HCT116 (cell line): ENCODE data around the gene SPDL1. TPM values are rescaled to one million over a fixed set of nuclear protein-coding genes. Genes with fewer than 3 reads are reported as not detected.

Source experiments
- ATAC-seq: fragments of 200-7000 bp; cut with Tn5 transposase; 2 replicates; pipeline ENCODE4 v1.9.1; 2020; ENCODE audit warnings: mild to moderate bottlenecking, moderate library complexity
- BruUV-seq: library from RNA; stranded (reverse); fragments of 400-500 nt; replicated peaks from 2 replicates; lab custom pipeline; 2021; lab: Mats Ljungman, UMichigan
- CTCF ChIA-PET: fragments of 300-600 bp; sonication (Branson Sonifier 250); formaldehyde crosslinking; loops from one replicate; lab custom pipeline; 2021; ENCODE audit warnings: antibody characterized with exemption; lab: Charles Lee
- POLR2A ChIA-PET: fragments of 300-600, 350-600 bp; sonication (Branson Sonifier 250); formaldehyde crosslinking; loops from one replicate; lab custom pipeline; 2021; ENCODE audit warnings: antibody characterized with exemption; lab: Charles Lee
- RAD21 ChIA-PET, 2 experiments: fragments of 300-600 bp; sonication (Branson Sonifier 250); formaldehyde crosslinking; loops; one replicate each; lab custom pipeline; 2023; ENCODE audit warnings: low total read pairs in 2 of 2; ENCODE audit not compliant: uncharacterized antibody in 2 of 2, unreplicated experiment in 2 of 2, low non-redundant PET in 1 of 2; lab: Charles Lee
- DNase-seq: peaks from one replicate; pipeline ENCODE4 v3.0.0-alpha.2; 2010; ENCODE audit warnings: low read depth, low spot score
- H2AFZ ChIP-seq: fragments of 200-600 bp; shearing (Covaris generic), sonication (generic); 2 replicates; pipeline ENCODE4 v1.6.1; 2017; ENCODE audit warnings: low read depth, mixed run types, mixed read lengths, antibody characterized with exemption, low read length; ENCODE audit not compliant: poor library complexity, severe bottlenecking
- H3K27ac ChIP-seq: 2 replicates; pipeline ENCODE4 v1.5.1; 2012; ENCODE audit warnings: low read depth, low read length
- H3K27me3 ChIP-seq: fragments of 200-600 bp; sonication (generic); 2 replicates; pipeline ENCODE4 v1.6.1; 2016; ENCODE audit warnings: mixed run types, low read length, mixed read lengths; ENCODE audit not compliant: insufficient read depth
- H3K36me3 ChIP-seq, 2 experiments: fragments of 200-500 bp in 1 of 2; fragments of 200-600 bp in 1 of 2; sonication (Bioruptor generic) in 1 of 2; sonication (generic) in 1 of 2; 2 replicates each; pipeline versions ENCODE4 v1.5.1 to v1.6.1; 2014 to 2016; ENCODE audit warnings: low read length in 2 of 2, inconsistent platforms in 1 of 2, mixed read lengths in 1 of 2, mixed run types in 1 of 2; ENCODE audit not compliant: insufficient read depth in 2 of 2, control insufficient read depth in 1 of 2
- H3K4me1 ChIP-seq, 2 experiments: fragments of 200-600 bp in 1 of 2; sonication (generic) in 1 of 2; 2 replicates each; pipeline versions ENCODE4 v1.5.1 to v1.6.1; 2012 to 2017; ENCODE audit warnings: low read length in 2 of 2, inconsistent platforms in 1 of 2, mild to moderate bottlenecking in 1 of 2, mixed read lengths in 1 of 2, mixed run types in 1 of 2, moderate library complexity in 1 of 2; ENCODE audit not compliant: insufficient read depth in 2 of 2, control insufficient read depth in 1 of 2
- H3K4me2 ChIP-seq: fragments of 200-600 bp; sonication (generic); 2 replicates; pipeline ENCODE4 v1.6.1; 2017; ENCODE audit warnings: mixed run types, low read length, mixed read lengths
- H3K4me3 ChIP-seq, 2 experiments: fragments of 200-600 bp in 1 of 2; sonication (generic) in 1 of 2; replicated peaks in 1 of 2; 2 replicates each; pipeline ENCODE4 v1.5.1; 2011 to 2016; ENCODE audit warnings: low read length in 2 of 2, control low read depth in 1 of 2, low read depth in 1 of 2, mild to moderate bottlenecking in 1 of 2, mixed read lengths in 1 of 2, mixed run types in 1 of 2
- H3K79me2 ChIP-seq: fragments of 200-600 bp; sonication (generic); 2 replicates; pipeline ENCODE4 v1.6.1; 2017; ENCODE audit warnings: mild to moderate bottlenecking, mixed run types, low read length, moderate library complexity, mixed read lengths; ENCODE audit not compliant: insufficient read depth
- H3K9ac ChIP-seq: fragments of 200-600 bp; sonication (generic); 2 replicates; pipeline ENCODE4 v1.6.1; 2016; ENCODE audit warnings: low read length, mixed read lengths
- H3K9me2 ChIP-seq: fragments of 200-600 bp; sonication (generic), shearing (Covaris generic); 2 replicates; pipeline ENCODE4 v1.6.1; 2017; ENCODE audit warnings: mixed run types, mild to moderate bottlenecking, moderate library complexity; ENCODE audit not compliant: insufficient read depth
- H3K9me3 ChIP-seq, 2 experiments: fragments of 200-500 bp in 1 of 2; fragments of 200-600 bp in 1 of 2; sonication (Bioruptor generic) in 1 of 2; sonication (generic) in 1 of 2; 2 replicates each; pipeline ENCODE4 v1.6.1; 2014 to 2017; ENCODE audit warnings: low read length in 2 of 2, mixed read lengths in 2 of 2, inconsistent platforms in 1 of 2, low read depth in 1 of 2, mild to moderate bottlenecking in 1 of 2, mixed run types in 1 of 2, moderate library complexity in 1 of 2; ENCODE audit not compliant: control insufficient read depth in 1 of 2, insufficient read depth in 1 of 2
- H4K20me1 ChIP-seq: fragments of 200-600 bp; sonication (generic), shearing (Covaris generic); 2 replicates; pipeline ENCODE4 v1.6.1; 2017; ENCODE audit warnings: mixed run types, mild to moderate bottlenecking, moderate library complexity; ENCODE audit not compliant: insufficient read depth
- CEBPB ChIP-seq: IDR thresholded peaks from 2 replicates; pipeline ENCODE4 v1.6.1; 2012; ENCODE audit warnings: low read depth
- EZH2 ChIP-seq: fragments of 200-600 bp; sonication (generic); IDR thresholded peaks from 2 replicates; pipeline ENCODE4 v1.6.1; 2017; ENCODE audit warnings: antibody characterized with exemption, mixed run types
- intact Hi-C: fragments of 100-400 bp; cut with micrococcal nuclease; formaldehyde crosslinking; loops from 2 replicates; pipeline ENCODE4 v1.10.0; 2022
- total RNA-seq: library from RNA; stranded (reverse); gene quantifications from one replicate; pipeline ENCODE4 v1.2.1, GENCODE V29; 2021; ENCODE audit not compliant: unreplicated experiment
- TF ChIP-seq, protein P1 (sequence below): IDR thresholded peaks from 2 replicates; pipeline ENCODE4 v1.6.1; 2012

The SPDL1 gene
- total RNA-seq, 1 experiment from 2014 or later: 28.5 TPM

DNA sequence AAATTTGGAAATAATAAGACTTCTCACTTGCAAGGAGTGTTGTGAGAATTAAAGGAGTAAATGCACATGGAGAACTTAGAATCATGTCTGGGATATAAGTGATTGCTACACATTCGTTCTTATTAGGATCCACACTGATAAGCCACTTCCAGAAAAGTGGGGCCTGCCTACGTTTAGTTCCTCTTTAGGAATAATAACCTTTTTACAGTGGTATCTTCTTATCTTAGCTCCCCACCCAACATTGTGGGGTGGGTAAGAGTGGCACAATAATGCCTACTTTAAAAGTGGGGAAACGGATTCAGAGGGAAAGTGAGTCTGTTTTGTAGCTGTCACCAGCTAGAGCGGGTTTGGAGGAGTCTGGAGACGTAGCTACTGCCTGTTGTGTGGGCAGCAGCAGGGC lies 69.5 kb downstream of the SPDL1 start:
- Histone ChIP-seq H4K20me1 (no peaks in the 10 kb centered on the region), H3K4me2 (no peak overlapping the region), H3K36me3 (no peaks in the 10 kb centered on the region), H3K27me3 (peaks cover 22% of the 10 kb centered on the region), H3K27ac (no peak overlapping the region), H2AFZ (no peak overlapping the region), H3K4me1 (no peaks in the 10 kb centered on the region), H3K9ac (no peak overlapping the region), H3K4me3 (no peak overlapping the region), H3K79me2 (no peaks in the 10 kb centered on the region), H3K9me3 (no peaks in the 10 kb centered on the region), H3K9me2 (no peaks in the 10 kb centered on the region)
- intact Hi-C loops: no loop called here
- BruUV-seq: no TSS peak
- TF ChIP-seq, protein P1, sequence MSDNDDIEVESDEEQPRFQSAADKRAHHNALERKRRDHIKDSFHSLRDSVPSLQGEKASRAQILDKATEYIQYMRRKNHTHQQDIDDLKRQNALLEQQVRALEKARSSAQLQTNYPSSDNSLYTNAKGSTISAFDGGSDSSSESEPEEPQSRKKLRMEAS: no peak
- no peak for TF ChIP-seq CEBPB
- TF ChIP-seq EZH2: no peak
- no peak for ATAC-seq
- ChIA-PET POLR2A (no interaction called here), RAD21 (no interaction called here), CTCF (no interaction called here)
- no peak for DNase-seq

Other genes with a start within 250 kb of the SPDL1 start
- 0.89 TPM for gene DOCK2, start 53.5 kb downstream of the SPDL1 start, total RNA-seq